Effector CD8-positive, alpha-beta T cell (primary cell): ENCODE data around the gene USP21.
A peak's percentile ranks its signal among the peaks of the same experiment; 100 is the strongest.

Source experiments
- DNase-seq: peaks from one replicate; lab custom pipeline; 2025; lab: John Stamatoyannopoulos, UW

Gene USP21

DNA sequence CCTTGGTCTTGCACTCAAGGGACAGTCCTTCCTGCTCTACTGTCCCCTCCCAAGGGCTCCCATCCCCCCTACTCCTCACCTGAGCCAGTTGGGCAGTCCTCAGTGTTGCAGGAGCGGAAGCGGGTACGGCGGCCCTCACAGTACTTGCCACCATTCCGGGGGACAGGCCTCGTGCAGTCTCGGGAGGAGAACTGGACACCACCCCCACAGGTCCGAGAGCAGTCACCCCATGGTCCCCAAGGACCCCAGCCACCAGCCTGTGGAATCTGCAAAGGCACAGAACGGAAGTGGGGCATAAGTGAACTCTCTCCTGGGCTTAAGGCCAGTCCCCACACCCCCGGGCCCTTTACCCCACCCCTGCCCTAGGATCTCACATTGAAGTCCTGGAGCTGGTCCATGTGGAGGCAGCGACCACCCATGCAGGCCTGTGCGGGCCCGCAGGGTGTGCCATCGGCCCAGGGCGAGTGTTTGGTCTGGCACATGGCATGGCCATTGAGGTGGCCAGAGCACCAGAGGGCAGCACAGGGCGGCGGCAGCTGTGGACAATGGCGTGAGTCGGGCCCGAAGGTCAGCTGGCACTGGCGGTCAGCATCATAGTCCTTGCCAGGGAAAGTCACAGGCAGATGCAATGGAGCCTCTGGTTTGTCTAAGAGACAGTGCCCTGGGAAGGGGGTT lies 34.4 kb downstream of the USP21 start:
- no peak for DNase-seq

DNA sequence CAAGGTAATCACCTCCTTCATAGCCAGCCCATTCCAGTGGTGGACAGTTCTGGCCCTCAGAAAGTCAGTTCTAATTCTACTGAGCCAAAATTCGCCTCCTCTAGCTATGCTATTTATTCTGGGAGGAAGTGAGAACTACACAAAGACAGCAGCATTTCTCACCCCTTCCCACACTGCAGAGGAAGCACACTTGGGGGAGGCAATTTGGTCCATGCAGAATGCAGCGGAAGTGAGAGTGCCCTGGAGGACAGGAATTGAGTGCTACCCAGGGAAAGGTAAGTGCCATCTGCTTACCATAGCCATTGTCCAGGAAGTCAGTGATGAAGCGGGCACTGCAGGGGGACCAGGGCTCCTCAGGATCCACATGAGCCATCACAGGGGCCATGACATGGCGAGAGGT lies 35.9 kb downstream of the USP21 start:
- no peak for DNase-seq

DNA sequence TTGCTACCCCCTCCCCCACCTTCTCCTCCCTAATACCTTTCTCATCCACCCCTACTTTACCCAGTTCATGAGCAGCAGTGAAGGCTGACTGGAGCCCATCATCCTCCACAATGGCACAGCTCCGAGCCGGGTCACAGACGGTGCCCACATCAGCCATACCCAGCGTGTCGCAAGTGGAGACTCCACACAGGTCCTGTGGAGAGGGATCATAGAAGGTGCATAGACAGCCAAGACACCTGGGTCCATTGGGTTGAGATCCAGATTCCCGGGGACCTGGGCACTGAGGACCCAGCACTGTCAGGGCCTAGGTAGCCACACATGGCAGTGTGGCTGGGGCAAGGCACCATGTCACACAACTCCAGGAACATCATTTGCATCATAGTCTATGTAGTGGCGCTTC lies 36.8 kb downstream of the USP21 start:
- DNase-seq = no peak

DNA sequence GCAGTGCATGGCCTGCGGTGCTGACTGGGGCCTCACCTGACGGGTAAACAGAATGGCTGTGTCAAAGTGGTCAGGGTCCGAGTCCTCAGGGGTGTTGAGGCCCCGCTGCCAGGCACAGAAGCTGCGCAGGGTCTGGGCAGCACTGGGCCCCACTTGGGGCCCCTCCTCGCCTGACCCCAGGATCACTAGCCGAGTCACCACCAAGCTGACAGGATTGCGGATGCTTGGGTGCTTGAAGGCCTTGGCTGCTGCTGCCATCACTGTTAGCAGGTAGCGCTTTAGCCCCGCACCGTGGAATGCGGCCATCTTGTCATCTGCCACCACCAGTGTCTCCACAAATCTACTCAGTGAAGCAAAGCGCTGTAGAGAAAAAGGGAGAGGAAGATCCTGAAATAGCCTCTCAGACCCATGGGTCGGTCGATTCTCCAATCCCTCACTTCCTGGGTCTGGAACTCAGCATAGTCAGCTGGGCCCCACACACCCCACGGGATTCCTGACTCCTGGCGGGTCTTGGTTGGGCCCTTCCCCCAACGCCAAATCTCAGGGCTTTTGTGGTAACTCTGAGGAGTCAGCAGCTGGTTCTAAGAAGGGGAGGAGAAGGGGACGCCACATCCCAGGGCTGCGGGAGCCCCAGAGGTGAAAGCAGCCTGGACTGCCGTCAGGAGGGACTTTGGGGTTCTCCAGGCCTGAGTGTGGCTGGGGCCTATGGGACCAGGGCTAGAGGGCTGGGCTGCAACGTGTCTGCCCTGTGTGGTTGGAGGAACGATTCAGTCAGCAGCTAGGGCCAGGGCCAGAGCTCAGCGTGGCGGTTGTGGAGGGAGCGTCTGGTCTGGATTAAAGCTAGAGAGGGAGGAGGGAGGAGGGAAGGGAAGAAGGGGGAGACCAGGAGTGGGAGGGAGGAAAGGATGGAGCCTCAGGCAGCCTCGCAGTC lies 37.5 kb downstream of the USP21 start:
- no peak for DNase-seq

DNA sequence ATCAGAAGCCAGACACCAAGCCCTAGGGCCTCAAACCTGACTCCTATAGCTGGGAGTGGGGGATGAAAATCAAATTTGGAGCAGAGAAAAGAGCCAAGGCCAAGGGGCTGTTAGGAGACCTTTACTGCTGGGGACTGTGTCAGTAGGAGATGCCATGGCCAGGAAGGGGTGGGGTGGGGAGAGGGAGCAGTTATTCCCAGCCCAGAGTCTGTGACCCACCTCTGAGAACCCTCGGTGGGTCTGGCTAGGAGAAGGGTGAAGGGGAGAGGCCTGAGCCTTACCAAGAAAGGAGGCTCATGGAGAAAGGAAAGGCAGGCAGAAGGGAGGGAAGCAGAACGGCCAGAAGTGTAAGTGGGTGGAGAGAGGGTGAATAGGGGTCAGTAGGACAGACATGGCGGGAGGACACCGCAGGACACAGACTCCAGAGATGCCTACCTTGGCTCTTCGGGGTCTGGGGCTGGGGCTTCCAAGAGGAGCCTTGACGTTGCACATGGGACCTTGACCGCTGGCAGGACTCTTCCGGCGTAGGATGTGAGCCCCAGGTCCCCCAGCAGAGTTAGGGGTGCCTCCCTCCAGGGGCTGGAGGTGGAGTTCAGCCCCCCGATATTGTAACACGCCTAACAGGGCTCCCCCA lies 38.4 kb downstream of the USP21 start:
- no peak for DNase-seq

DNA sequence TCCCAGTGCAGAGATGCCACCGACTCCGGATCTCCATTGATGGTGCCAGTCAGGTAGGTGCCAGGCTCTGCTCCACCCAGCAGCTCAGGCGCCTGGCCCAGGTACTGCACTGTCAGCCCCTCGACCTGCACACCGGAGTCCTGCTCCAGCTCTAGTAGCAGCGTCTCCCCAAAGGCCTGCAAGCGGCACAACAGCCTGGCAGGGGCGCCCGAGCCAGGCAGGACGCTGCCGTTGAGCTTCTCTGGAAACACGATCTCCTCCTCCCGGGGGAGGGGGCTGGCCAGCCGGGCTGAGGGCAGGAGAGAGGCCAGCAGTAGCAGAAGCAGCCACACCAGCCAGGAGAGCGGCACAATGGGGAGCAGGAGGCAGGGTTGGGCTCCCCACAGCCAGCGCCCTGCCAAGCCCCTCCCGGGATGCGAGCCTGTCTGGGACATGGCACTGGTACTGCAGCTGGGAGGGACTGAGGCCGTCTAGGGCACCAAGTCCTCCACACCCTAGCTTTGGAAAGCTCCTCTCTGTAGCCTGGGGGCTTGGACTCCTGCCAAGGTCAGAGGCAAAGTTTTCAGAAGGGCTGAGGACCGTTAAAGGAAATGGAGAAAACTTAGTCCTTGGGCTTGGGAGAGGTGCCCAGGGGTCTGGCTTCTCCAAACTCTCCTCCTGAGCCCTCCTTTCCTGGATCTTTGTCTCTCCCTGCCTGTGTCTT lies 39.0 kb downstream of the USP21 start:
- no peak for DNase-seq

DNA sequence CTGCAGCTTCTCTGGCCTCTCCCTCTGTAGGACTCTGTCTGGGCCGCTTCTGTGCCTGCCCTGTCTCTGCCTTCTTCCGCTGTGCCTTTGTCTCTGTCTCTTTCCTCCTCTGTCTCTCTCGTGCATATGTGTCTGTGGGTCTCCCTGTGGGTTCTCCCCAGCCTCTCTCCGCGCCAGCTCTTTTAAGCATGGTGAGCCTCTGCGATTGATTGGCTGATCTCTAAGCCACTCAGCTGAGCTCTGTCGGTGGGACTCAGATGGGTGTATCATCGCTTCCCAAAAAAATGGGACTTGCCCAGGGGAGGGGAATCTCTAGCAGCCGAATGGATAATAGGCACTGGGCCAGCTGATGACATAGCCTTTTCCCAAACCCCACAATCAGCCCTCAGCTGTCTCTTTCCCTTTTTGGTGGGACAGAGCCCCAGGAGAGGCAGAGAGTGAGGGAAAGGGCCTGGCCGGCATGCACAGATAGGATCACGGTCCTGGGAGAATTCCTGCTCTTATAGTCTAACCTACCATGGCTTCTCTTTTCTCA lies 39.7 kb downstream of the USP21 start, which contains the start of gene ADAMTS4:
TSS of gene ADAMTS4 (minus strand) at position 158 of the 535 bp plus-strand sequence. CDS start 427 bp downstream, outside the sequence.
- DNase-seq = no peak

DNA sequence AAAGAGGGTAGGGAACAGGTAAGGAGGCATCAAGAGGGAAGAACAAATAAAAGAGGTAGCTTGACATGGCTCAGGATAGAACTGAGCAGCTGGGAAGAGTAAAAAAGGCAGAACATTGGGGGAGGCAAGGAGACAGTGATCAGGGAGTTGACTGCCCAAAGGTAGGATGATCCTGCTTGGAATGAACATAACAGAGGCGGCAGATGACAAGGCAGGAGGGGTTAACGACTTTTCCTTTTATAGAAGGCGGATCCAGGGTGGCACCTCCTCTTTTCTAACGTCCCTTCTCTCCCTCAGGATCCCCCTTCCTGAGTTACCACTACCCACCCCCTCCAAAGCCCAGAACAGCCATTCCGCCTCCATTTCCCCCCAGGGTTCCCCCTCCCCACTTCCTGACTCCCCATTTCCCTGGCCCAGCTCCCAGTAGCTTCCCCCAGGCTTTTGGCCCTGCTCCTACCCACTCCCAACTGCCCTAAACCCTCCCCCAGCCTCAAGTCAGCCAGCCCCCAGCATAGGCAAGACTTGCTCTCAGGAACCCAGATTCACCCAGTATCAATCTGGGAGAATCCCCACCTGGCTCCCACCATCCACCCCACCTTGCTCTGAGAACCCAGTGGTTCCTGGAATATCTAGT lies 40.3 kb downstream of the USP21 start:
- DNase-seq = no peak

DNA sequence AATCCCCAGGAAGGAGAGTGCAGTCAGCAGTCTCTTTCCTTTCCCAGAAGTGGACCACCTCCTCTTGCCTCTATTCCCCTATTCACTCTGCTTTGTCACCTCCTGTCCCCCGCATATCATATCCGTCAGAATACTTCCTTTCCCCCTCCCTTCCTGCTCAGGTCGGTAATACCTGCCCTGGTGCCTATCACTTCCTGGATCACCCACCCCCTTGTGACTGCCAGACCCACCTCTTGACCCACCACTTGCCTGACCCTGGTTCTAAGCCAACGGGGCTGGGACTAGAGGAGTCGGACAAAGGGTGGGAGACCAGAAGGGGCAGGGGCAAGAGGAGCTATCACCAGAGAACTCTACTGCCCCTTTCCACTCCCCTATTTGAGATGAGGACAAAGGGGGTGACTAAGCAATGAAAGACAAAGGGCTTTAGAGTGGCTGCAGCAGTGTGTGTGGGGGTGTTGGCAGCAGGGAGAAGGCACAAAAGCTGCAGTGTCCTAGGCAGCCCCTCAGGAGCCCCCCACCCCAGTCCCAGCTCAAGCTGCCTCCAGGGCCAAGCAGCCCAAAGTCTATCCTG lies 41.2 kb downstream of the USP21 start:
- no peak for DNase-seq

DNA sequence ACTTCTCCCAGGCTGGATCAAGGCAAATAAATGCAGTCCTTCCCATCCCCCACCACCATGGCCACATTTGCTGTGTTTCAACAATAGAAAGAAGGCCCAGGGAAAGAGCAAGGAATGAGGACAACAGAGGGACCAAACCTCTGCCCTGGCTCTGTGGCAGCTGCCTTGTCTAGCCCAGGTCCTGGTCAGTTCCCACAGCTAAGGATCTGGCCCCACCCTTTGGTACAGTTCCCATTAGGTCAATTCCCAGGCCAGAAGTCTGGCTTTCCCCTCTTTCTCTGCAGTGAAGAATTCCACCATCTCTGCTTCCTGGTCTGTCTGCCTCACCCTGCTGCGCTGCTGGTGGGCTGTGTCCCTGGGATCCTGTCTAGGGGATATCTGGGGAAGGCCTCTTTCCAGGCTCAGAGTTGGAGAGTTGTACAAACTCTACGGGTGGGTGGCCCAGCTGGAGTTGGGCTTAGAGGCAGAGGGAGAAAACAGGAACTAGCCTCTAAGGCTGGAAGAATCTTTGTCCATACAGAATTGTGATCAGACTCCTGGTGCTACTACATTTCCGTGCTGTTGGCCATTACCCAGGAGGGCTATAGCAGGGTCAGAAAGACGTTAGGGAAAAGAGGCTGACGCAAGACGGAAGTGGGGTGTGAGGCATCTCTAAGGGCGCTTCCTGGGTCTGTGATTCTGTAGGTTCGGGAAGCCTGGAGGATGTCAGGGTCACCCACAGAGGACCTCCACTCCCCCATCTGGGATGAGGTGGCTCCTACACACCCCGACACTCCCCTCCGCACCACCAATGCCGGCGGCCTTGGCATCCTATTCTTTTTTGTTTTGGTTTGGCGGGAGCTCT lies 41.9 kb downstream of the USP21 start:
- no peak for DNase-seq

DNA sequence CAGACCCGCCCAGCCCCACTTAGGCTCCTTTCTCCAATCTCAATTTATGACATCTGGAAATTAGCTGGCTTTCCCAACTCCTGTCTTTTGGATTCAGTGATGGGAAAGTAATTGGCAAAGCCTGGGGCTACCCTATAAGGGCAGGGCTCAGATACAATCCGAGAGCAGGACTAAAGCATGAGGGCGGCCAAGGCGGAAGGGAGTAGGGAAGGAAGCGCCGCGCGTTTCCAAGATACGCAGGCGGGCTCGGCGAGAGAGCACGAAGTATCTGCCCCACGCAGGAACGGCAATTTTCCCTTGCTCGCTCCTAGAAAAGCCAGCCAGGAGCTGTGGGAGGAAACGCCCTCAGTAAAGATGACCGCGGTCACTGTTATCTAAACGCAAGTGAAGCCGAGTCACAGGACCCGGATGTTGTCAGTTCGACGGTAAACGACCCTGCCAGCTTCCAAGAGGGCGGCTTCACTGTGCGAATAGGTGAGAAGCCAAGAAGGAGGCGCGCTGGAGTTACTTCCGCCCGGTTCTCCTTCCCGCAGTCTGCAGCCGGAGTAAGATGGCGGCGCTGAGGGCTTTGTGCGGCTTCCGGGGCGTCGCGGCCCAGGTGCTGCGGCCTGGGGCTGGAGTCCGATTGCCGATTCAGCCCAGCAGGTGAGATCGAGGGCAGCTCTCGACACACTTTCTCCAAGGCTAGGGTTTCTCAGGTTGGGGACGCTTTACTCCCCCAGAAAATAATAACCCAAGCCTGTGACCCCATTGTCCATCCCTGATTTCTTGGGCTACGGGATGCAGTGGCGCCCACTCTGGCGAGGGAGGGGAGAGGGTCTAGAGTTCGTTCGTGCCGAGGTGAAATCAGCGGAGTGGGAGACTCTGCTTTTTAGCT lies 42.8 kb downstream of the USP21 start, which contains the start of gene NDUFS2:
TSS of gene NDUFS2 (plus strand) at position 532 of the 877 bp plus-strand sequence. CDS start at position 551, 19 bp downstream.
- peak; percentile 91 for DNase-seq

DNA sequence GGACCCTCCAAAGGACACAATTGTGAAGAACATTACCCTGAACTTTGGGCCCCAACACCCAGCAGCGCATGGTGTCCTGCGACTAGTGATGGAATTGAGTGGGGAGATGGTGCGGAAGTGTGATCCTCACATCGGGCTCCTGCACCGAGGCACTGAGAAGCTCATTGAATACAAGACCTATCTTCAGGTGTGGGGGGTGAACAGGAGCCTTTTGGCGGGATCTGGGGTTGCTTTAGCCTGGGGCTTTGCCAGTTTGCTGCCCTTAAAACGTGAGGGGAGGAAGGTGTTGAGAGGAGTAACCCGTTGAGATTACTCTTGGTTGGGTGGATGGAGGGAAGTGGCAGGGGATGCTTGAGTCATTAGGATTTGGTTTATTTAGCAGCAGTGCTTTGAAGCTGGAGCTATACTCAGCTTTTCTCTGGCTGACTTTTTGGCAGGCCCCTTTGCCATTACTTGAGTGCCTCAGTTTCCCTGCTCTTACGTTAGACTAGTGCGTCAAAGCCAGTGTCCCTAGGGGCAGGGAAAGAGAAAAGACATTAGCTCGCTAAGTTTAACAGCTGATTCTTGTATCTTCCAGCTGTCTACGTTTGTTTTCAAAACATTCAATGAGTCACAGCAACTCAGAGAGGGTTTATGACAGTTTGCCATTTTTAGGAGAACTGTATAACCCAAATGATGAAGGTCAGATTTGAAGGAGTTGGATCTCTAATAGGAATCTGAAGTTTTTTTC lies 47.3 kb downstream of the USP21 start:
- DNase-seq = no peak

DNA sequence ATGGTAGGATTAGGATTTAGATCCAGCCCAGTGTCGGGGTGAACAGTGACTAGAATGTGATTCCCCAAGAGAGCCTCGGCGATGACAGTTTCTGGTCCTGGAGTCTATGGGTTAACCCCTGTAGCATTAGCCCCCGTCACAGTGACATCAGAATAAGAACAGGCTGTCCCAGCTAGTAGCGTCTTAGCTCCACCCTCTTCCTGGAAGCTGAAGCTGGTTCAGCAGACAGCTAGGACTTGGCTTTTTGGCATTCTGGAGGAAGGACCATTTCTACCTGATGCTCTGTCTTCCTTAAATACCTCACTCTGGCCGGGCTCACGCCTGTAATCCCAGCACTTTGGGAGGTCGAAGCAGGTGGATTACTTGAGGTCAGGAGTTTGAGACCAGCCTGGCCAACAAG lies 47.9 kb downstream of the USP21 start:
- no peak for DNase-seq

DNA sequence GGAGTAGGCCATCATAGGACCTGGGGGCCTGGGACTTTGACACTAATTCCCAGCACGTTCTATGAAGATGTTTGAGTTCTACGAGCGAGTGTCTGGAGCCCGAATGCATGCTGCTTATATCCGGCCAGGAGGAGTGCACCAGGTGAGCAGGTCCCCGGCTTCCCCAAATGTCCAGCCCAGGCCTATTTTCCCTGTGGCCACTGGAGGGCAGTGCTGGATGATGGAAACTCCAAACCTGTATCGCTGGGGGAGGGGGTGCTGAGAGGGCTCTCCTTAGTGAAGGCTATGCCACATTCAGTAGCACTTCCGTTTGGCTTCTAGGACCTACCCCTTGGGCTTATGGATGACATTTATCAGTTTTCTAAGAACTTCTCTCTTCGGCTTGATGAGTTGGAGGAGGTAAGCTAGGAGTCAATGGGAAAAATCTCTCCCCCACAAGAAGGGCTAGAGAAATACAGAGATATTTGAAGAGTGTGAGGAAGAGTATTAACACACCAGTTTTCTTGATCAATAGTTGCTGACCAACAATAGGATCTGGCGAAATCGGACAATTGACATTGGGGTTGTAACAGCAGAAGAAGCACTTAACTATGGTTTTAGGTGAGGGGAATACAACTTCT lies 50.6 kb downstream of the USP21 start:
- DNase-seq = peak; percentile 60

DNA sequence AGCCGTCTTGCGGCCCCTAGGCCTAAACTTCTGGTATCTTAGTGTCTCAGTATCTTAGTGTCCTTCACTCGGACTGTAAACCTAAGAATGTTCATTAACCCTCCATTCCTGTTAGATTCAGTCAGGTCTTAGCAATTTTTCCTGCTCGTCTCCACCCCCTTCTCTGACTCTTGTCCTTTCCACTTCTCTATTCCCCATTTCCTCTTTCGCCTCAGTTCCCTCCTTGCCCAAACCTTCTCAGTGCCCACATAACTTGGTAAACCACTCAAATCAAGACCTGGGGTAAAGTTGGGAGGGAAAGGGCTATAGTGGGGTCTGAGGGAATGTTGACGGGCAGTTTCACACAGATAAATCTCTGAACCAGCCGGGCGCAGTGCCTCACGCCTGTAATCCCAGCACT lies 55.1 kb downstream of the USP21 start:
- DNase-seq = no peak

DNA sequence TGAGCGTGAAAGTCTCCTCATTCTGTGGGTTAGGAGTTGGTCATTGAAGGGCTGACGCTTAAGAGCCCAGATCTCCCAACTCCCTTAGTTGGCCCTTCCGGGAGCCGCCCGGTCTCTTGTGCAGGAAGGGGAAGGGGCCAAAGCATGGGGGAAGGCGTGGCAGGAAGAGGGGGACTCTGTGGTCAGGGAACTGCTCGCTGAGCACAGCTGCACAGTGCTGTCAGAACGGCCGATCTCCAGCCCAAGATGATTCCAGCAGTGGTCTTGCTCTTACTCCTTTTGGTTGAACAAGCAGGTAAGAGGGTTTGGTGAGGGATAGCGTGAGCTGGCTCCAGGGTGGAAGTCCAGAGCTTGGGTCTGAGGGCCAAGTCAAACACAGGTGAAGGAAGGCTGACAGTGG lies 55.8 kb downstream of the USP21 start, which contains the start of gene FCER1G:
TSS of gene FCER1G (plus strand) at position 220 of the 400 bp plus-strand sequence. CDS start at position 247, 27 bp downstream.
- DNase-seq = no peak
